Epithelial cell of esophagus (primary cell): ENCODE measurements around the gene FBN3.

Experiments used
- DNase-seq: peaks from one replicate; pipeline ENCODE4 v3.0.0; 2010; ENCODE audit warnings: low read depth
- H3K4me3 ChIP-seq: 2 replicates; pipeline ENCODE4 v1.5.1; 2011; ENCODE audit warnings: mild to moderate bottlenecking, low read length, control low read depth
- CTCF ChIP-seq: IDR thresholded peaks from 2 replicates; pipeline ENCODE4 v1.5.1; 2011; ENCODE audit warnings: low read depth, mild to moderate bottlenecking, low read length, control low read depth, inconsistent platforms; ENCODE audit not compliant: insufficient read depth; ENCODE audit errors: missing control alignments

Gene FBN3

DNA sequence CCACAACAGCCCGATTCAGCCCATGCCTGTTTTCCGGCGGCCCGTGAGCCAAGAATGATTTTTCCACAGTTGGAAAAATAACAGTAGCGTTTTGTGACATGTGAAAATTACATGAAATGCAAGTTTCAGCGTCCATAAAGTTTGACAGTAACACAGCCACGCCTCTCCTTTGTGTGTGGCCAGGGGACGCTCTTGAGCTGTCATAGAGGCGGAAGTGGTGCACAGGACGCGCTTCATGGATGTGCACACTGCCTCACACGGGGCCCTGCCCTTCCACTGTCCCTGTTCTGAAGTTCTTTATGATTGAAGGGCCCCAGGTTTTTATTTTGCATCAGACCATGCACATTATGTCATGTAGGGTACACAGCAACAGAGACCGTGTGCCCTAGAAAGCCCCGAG lies 131.6 kb downstream of the FBN3 start:
- H3K4me3 ChIP-seq = no peak overlapping the region
- DNase-seq = no peak
- no peak for TF ChIP-seq CTCF
